ENCODE results near the gene CYP1A1. TPM values are rescaled to one million over a fixed set of nuclear protein-coding genes. Genes with fewer than 3 reads are reported as not detected.

The CYP1A1 gene
- total and polyA plus RNA-seq, 2 of the 13 experiments (the other 11 are each of a cell fraction or from before 2014, with no cell fraction given) = 7.9 to 8.0 TPM

GRCh38 chr15:74725845-74726773, 781 bp upstream of the CYP1A1 start (continued):
- 0 out of 2 replicates have a peak, but pooled peaks have one; percentile 55 for TF ChIP-seq ZNF33A (CRISPR knock-in tag; IDR thresholded peaks at IDR 0.05; ENCODE audit: borderline replicate concordance)
- TF ChIP-seq ZNF446 (CRISPR knock-in tag; IDR thresholded peaks at IDR 0.05) = peak; percentile 54; the same call in 1 of the 2 replicates
- no peak for TF ChIP-seq ZNF720 (CRISPR knock-in tag; IDR thresholded peaks at IDR 0.05)
- TF ChIP-seq, protein P1, sequence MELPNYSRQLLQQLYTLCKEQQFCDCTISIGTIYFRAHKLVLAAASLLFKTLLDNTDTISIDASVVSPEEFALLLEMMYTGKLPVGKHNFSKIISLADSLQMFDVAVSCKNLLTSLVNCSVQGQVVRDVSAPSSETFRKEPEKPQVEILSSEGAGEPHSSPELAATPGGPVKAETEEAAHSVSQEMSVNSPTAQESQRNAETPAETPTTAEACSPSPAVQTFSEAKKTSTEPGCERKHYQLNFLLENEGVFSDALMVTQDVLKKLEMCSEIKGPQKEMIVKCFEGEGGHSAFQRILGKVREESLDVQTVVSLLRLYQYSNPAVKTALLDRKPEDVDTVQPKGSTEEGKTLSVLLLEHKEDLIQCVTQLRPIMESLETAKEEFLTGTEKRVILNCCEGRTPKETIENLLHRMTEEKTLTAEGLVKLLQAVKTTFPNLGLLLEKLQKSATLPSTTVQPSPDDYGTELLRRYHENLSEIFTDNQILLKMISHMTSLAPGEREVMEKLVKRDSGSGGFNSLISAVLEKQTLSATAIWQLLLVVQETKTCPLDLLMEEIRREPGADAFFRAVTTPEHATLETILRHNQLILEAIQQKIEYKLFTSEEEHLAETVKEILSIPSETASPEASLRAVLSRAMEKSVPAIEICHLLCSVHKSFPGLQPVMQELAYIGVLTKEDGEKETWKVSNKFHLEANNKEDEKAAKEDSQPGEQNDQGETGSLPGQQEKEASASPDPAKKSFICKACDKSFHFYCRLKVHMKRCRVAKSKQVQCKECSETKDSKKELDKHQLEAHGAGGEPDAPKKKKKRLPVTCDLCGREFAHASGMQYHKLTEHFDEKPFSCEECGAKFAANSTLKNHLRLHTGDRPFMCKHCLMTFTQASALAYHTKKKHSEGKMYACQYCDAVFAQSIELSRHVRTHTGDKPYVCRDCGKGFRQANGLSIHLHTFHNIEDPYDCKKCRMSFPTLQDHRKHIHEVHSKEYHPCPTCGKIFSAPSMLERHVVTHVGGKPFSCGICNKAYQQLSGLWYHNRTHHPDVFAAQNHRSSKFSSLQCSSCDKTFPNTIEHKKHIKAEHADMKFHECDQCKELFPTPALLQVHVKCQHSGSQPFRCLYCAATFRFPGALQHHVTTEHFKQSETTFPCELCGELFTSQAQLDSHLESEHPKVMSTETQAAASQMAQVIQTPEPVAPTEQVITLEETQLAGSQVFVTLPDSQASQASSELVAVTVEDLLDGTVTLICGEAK (IDR thresholded peaks at IDR 0.05) = no peak
- TF ChIP-seq, protein P1 (CRISPR knock-in tag; IDR thresholded peaks at IDR 0.05) = peak; percentile 72; the same call in 1 of the 2 replicates
- 0 out of 2 replicates have a peak, but pooled peaks have one; percentile 32 for TF ChIP-seq ZKSCAN8 (CRISPR knock-in tag; IDR thresholded peaks at IDR 0.05; ENCODE audit: borderline replicate concordance)
- TF ChIP-seq TFDP1 (CRISPR knock-in tag; IDR thresholded peaks at IDR 0.05; ENCODE audit: borderline replicate concordance) = peak; percentile 36; the same call in 1 of the 2 replicates
- TF ChIP-seq ZMAT3 (CRISPR knock-in tag; conservative IDR thresholded peaks at IDR 0.05) = no peak; the same call in 1 of the 2 replicates
- no peak for TF ChIP-seq HMGA1 (CRISPR knock-in tag; conservative IDR thresholded peaks at IDR 0.05)
- TF ChIP-seq MXI1 (IDR thresholded peaks at IDR 0.05; ENCODE audit: borderline replicate concordance, low read depth, low read length) = peak; percentile 35; the same call in 1 of the 3 replicates
- peak; percentile 74 for TF ChIP-seq KDM5B (CRISPR knock-in tag; IDR thresholded peaks at IDR 0.05; ENCODE audit: borderline replicate concordance)
- TF ChIP-seq RCOR2 (CRISPR knock-in tag; IDR thresholded peaks at IDR 0.05) = no peak
- TF ChIP-seq ELF4 (CRISPR knock-in tag; IDR thresholded peaks at IDR 0.05; ENCODE audit: borderline replicate concordance) = no peak
- TF ChIP-seq MEIS2 (CRISPR knock-in tag; IDR thresholded peaks at IDR 0.05) = no peak
- no peak for TF ChIP-seq SMARCE1 (IDR thresholded peaks at IDR 0.05; ENCODE audit: borderline replicate concordance)
- no peak for TF ChIP-seq SATB2 (CRISPR knock-in tag; IDR thresholded peaks at IDR 0.05)
- no peak for TF ChIP-seq ZNF572 (CRISPR knock-in tag; IDR thresholded peaks at IDR 0.05)
- TF ChIP-seq MAFK (conservative IDR thresholded peaks at IDR 0.05 in 1 of 2, IDR thresholded peaks at IDR 0.05 in 1 of 2; ENCODE audit: low read length in 2 of 2) = no peak
- peak in 1 of 2 experiments; percentile 58; a peak in 1 of 4 replicates for TF ChIP-seq KLF16 (CRISPR knock-in tag; IDR thresholded peaks at IDR 0.05)
